AG09309 (cell line): Measurements from ENCODE around the gene ISLR.

Source experiments
- DNase-seq: peaks from one replicate; pipeline ENCODE4 v3.0.0-alpha.2; 2010; ENCODE audit warnings: low read depth
- H3K4me3 ChIP-seq: 2 replicates; pipeline ENCODE4 v1.5.1; 2011; ENCODE audit warnings: mild to moderate bottlenecking, low read depth, low read length, moderate library complexity; ENCODE audit not compliant: control insufficient read depth
- TF ChIP-seq, protein P1 (sequence below): IDR thresholded peaks from 2 replicates; pipeline ENCODE4 v1.5.1; 2011; ENCODE audit warnings: mild to moderate bottlenecking, low read depth, low read length, inconsistent platforms; ENCODE audit not compliant: insufficient read depth, control insufficient read depth; ENCODE audit errors: missing control alignments

The ISLR gene

DNA sequence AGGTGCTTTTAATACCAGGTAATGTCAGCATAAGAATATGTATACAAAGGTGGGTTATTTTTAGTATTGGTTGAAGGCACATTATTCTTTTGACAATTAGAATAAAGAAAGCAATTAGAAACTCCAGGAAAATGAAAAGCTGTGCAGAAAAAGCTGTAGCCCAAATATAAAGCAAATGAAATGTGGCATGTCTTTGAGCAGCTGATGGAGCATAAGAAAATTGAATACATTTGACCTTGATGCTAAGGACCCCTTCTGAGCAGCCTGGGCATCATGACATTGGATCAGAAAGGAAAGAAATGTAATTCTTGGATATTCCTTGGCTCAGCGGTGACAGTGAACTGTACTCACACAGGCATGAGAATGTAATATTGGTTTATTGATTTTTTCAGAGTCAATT, 8.0 kb upstream of the ISLR start:
- TF ChIP-seq, protein P1, sequence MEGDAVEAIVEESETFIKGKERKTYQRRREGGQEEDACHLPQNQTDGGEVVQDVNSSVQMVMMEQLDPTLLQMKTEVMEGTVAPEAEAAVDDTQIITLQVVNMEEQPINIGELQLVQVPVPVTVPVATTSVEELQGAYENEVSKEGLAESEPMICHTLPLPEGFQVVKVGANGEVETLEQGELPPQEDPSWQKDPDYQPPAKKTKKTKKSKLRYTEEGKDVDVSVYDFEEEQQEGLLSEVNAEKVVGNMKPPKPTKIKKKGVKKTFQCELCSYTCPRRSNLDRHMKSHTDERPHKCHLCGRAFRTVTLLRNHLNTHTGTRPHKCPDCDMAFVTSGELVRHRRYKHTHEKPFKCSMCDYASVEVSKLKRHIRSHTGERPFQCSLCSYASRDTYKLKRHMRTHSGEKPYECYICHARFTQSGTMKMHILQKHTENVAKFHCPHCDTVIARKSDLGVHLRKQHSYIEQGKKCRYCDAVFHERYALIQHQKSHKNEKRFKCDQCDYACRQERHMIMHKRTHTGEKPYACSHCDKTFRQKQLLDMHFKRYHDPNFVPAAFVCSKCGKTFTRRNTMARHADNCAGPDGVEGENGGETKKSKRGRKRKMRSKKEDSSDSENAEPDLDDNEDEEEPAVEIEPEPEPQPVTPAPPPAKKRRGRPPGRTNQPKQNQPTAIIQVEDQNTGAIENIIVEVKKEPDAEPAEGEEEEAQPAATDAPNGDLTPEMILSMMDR, result no peak
- H3K4me3 ChIP-seq, result no peak overlapping the region
- no peak for DNase-seq

DNA sequence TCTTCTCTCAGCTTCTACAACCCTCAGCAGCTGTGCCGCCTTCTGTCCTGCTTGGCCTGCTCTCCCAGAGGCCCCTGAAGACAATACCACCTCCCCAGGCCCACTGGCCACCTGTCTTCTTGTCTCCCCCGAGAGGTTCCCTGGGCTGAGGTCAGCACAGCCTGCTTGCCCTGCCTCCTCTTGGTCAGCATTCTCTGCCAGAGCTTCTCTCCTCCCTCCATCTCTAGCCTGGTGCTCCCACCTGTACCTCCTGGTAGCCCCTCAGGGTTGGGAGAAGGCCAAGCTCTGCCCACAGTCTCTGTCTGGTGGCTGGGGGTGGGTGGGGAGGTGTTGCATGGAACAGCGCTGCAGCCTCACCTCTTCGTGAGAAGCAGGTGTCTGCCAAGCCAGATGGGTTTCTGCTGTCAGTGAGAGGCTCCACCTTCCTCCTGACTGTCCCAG, 5.6 kb upstream of the ISLR start:
- TF ChIP-seq, protein P1, result no peak
- H3K4me3 ChIP-seq, result no peak overlapping the region
- no peak for DNase-seq

DNA sequence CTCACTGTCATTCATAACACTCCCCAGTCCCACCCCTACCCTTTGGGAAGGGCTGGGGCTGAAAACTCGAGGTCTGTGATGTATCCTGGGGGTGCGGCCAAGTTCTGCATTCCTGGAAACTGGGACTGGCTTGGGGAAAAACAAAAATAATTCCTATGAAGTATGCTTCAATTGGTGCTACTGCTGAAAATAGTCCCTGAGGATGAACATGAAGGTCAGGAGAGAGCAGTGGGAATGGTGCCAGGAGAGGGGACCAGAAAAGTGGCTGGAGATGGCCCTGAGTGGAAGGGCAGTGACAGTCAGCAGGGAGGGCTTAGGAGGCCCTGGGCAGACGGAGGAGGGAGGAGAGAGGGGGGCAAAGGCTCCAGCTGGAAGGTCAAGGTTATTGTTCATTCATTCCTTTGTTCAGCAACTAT, 4.8 kb upstream of the ISLR start:
- no peak for DNase-seq
- H3K4me3 ChIP-seq, result no peak overlapping the region
- TF ChIP-seq, protein P1, result no peak

- no peak for DNase-seq
- H3K4me3 ChIP-seq, result no peak overlapping the region
- TF ChIP-seq, protein P1, result no peak
Measured at GRCh38 chr15:74170071-74170844, 3.3 kb upstream of the ISLR start.

- H3K4me3 ChIP-seq, result no peak overlapping the region
- DNase-seq, result no peak
- TF ChIP-seq, protein P1, result no peak
Measured at GRCh38 chr15:74170875-74171578, 2.5 kb upstream of the ISLR start.

DNA sequence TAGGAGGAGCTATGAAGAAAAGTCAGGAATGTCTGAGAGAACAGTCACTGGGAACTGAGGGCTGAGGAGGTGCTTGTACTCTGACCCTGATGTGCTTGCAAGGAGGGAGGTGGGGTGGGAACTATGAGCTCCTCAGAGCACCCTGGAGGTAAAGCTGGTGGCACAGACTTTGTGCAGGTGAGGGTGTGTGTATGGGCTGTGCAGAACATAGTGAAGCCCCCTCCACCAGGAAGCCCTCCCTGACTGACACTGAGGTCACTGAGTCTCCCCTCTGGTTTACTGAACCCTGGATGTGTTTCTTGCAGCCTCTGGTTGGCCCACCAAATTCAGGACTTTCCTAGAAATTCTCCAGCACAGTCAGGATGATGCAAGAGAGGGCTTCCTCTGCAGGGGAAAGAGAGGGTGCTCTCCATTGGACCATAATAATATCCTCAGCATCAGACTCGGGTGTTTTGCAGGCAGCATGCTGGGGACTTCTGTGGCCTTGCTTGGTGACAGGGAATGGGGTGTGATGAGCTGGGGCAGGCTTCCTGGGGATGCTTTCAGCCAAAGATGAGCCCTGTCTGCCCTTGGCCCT, 1.5 kb upstream of the ISLR start:
- H3K4me3 ChIP-seq, result no peak overlapping the region
- no peak for DNase-seq
- TF ChIP-seq, protein P1, result no peak
